ENCODE measurements around the gene CEPT1.

DNA sequence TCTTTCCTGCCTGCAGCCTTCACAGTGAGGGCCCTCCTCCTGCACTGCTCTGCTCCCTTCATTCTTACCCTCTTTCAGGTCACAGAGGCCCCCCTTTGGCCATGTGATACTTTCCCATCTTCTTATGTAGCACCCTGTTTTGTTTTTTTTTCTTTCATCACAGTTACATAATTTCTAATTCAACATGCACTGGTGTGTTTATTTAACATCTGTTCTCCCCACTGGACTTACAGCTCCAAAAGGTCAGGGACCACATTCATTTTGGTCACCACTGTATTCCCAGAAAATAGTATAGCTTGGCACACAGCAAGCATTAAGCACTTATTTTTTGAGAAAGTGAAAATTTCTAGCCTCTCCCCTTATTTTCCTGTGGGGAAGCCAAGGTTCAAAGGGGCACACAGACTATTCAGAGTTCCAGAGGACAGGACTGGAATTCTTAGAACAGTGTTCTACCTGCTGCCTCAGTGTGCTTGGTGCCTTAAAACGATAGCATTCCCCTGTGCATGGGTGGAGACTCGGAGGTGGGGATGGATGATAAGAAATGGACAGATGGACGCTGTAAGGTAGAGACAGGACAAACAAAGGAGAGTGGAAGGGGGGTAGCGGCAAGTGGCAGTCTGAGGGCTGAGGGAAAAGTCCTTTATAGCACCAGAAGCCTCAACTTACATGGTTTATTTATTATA, 55.1 kb downstream of the CEPT1 start:
- TF ChIP-seq, protein P1, sequence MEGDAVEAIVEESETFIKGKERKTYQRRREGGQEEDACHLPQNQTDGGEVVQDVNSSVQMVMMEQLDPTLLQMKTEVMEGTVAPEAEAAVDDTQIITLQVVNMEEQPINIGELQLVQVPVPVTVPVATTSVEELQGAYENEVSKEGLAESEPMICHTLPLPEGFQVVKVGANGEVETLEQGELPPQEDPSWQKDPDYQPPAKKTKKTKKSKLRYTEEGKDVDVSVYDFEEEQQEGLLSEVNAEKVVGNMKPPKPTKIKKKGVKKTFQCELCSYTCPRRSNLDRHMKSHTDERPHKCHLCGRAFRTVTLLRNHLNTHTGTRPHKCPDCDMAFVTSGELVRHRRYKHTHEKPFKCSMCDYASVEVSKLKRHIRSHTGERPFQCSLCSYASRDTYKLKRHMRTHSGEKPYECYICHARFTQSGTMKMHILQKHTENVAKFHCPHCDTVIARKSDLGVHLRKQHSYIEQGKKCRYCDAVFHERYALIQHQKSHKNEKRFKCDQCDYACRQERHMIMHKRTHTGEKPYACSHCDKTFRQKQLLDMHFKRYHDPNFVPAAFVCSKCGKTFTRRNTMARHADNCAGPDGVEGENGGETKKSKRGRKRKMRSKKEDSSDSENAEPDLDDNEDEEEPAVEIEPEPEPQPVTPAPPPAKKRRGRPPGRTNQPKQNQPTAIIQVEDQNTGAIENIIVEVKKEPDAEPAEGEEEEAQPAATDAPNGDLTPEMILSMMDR (conservative IDR thresholded peaks at IDR 0.05 in 1 of 2, IDR thresholded peaks at IDR 0.05 in 1 of 2; ENCODE audit: low read depth in 1 of 2, low read length in 2 of 2): no peak
- TF ChIP-seq EZH2 (IDR thresholded peaks at IDR 0.05; ENCODE audit: low read length, missing control alignments): no peak

All from fibroblast of lung (primary cell).